AG04450 (cell line): ENCODE measurements around the gene OGG1. TPM values are rescaled to one million over a fixed set of nuclear protein-coding genes. Genes with fewer than 3 reads are reported as not detected.

ENCODE experiments used
- CTCF ChIA-PET: fragments of 300-600, 350-600 bp; formaldehyde crosslinking; extraction: SDS; loops from one replicate; lab custom pipeline; 2022; ENCODE audit warnings: antibody characterized with exemption, inconsistent platforms; lab: Charles Lee
- POLR2A ChIA-PET: fragments of 350-600 bp; formaldehyde crosslinking; extraction: SDS; loops from one replicate; lab custom pipeline; 2021; ENCODE audit warnings: antibody characterized with exemption, inconsistent platforms; lab: Yijun Ruan, JAX
- DNase-seq: peaks from one replicate; pipeline ENCODE4 v3.0.0-alpha.2; 2011; ENCODE audit warnings: low read depth, low spot score
- H3K27ac ChIP-seq: one replicate; pipeline ENCODE4 v1.5.1; 2012; ENCODE audit warnings: low read depth, low read length, control low read depth
- H3K27me3 ChIP-seq: one replicate; pipeline ENCODE4 v1.6.0; 2012; ENCODE audit warnings: low read length; ENCODE audit not compliant: control insufficient read depth, insufficient read depth
- H3K4me3 ChIP-seq: 2 replicates; pipeline ENCODE4 v1.5.1; 2011; ENCODE audit warnings: mild to moderate bottlenecking, low read depth, low read length, control low read depth
- H3K9me3 ChIP-seq: 2 replicates; pipeline ENCODE4 v1.5.1; 2012; ENCODE audit warnings: low read length; ENCODE audit not compliant: control insufficient read depth, insufficient read depth
- CTCF ChIP-seq: IDR thresholded peaks from 2 replicates; pipeline ENCODE4 v1.5.1; 2011; ENCODE audit warnings: low read depth, low read length, control low read depth, inconsistent platforms
- polyA plus RNA-seq: library from polyadenylated mRNA; depleted of rRNA; stranded (reverse); fragments of >200 nt; gene quantifications from 2 replicates; pipeline ENCODE4 v1.2.3, GENCODE V29; 2011

The OGG1 gene
- polyA plus RNA-seq, 1 experiment, result 23.5 TPM

GRCh38 chr3:9703736-9704346 is 45.9 kb upstream of the OGG1 start, which contains the start of gene CPNE9:
Gene CPNE9 (plus strand): TSS chr3:9703833. CDS start chr3:9703997, 164 bp downstream.
- DNase-seq, result no peak
- Histone ChIP-seq H3K4me3 (peak within 1 kb of the TSS; percentile 37), H3K27ac (no peak within 1 kb of the TSS), H3K9me3 (no peaks in the 10 kb centered on the region; the same call in 1 of the 2 replicates), H3K27me3 (peaks cover 18% of the 10 kb centered on the region)
- CTCF ChIA-PET, result no interaction called here
- TF ChIP-seq CTCF, result no peak
- POLR2A ChIA-PET, result no interaction called here

DNA sequence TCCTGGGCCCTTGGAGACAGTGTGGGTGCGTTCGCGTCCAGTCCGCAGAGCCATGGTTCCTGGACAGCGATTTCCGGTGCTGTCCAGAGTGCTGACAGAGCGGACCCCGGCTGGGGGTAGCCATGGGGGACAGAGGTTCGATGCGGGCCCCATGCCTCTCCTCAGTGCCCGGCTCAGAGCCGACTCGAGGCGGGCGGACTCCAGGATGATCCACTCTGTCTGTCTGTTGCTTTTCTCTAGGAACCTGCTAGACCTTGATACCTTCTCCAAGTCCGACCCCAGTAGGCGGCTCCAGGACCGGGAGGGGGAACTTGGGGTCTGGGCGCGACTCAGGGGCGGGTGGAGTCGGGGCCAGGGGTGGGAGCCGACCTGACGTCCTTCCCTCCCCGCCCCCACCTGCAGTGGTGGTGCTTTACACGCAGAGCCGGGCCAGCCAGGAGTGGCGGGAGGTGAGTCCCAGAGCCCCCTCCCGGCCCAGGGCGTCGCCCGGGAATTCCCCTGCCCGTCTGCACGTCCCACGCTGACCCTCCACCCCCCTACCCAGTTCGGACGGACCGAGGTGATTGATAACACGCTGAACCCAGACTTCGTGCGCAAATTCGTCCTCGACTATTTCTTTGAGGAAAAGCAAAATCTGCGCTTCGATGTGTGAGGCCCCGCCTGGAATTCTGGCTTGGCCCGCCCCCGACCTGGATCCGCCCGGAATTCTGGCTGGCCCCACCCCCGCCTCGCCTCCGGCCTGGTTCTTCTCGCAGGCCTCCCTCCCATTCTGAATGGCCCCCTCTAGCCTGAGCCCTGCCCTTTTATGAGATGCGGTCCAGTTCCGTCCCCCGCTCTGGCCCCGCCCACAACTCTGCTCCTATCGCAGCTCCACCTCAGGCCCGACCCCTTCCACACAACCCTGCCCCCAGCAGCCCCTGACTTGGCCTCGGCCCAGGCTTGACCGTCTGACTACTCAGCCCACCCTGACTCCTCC is 45.1 kb upstream of the OGG1 start:
- DNase-seq, result no peak
- POLR2A ChIA-PET, result no interaction called here
- TF ChIP-seq CTCF, result no peak
- H3K27me3 ChIP-seq, result peaks cover 18% of the 10 kb centered on the region
- CTCF ChIA-PET, result no interaction called here
- no peak overlapping the region for H3K27ac ChIP-seq
- no peaks in the 10 kb centered on the region; the same call in 1 of the 2 replicates for H3K9me3 ChIP-seq
- peak overlapping the region; percentile 37 for H3K4me3 ChIP-seq

GRCh38 chr3:9710174-9710739 is 39.5 kb upstream of the OGG1 start:
- Histone ChIP-seq H3K27me3 (peaks cover 21% of the 10 kb centered on the region), H3K4me3 (no peak overlapping the region), H3K27ac (no peak overlapping the region), H3K9me3 (no peaks in the 10 kb centered on the region)
- ChIA-PET POLR2A (no interaction called here), CTCF (no interaction called here)
- TF ChIP-seq CTCF, result no peak
- DNase-seq, result no peak

DNA sequence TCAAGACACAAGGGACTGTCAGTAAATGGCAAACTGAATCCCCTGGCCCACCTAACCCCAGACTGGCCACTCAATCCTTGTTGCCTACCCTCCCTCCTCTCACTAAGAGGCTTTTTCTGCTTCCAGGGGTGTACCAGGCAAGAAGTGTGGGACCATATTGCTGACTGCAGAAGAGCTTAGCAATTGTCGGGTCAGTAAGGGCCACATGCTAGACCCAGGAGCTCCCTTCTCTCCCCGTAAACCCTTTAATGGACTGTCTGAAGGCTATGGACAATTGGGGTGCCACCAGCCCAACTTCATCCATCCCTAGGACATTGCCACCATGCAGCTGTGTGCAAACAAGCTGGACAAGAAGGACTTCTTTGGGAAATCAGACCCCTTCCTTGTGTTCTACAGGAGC is 37.3 kb upstream of the OGG1 start:
- no peak for DNase-seq
- peaks cover 15% of the 10 kb centered on the region for H3K27me3 ChIP-seq
- CTCF ChIA-PET, result interaction anchor here (0.6 kb wide), 2 partner anchors 115 to 229 kb away, joined by 3 to 6 read pairs; no protein-coding TSS in a partner anchor
- no peak for TF ChIP-seq CTCF
- H3K4me3 ChIP-seq, result no peak overlapping the region
- POLR2A ChIA-PET, result interaction anchor here (0.9 kb wide), 1 partner anchor 9 kb away, joined by 3 read pairs; no protein-coding TSS in a partner anchor
- H3K9me3 ChIP-seq, result no peaks in the 10 kb centered on the region
- no peak overlapping the region for H3K27ac ChIP-seq
